Measurements from ENCODE around the gene SLC38A8. TPM values are rescaled to one million over a fixed set of nuclear protein-coding genes. Genes with fewer than 3 reads are reported as not detected.

SLC38A8 gene
- total RNA-seq, 3 donors from 2014 or later (not counting 1 experiment from before 2014, with no cell fraction given), result not detected

DNA sequence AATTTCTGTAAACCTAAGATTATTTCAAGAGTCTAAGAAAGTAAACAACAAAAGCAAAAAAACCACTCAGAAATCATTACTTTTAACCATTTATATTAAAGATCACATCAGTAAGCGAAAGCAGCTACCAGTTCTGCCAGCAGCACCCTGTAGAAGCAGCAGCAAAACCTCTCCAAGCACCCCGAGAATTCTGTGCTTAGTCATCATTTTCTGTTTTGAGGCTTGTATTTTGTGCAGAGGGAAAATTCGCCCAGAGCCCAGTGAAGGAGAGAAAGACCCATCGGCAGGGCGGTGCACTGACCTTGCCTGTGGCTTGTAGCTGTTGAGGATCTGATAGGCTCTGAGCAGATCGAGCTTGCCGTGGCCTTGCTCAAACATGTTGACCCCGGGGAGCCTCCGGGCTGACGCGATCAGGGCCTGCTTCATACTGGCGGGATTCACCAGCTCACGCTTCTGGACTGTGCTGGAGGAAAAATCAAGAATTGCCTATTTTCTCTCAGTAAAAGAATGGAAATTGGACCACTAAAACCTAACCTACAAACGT, 38.9 kb upstream of the SLC38A8 start:
- no peak overlapping the region for H3K27ac Mint-ChIP-seq
- intact Hi-C loops (cut with micrococcal nuclease), result no loop called here

GRCh38 chr16:84080813-84081212, 38.2 kb upstream of the SLC38A8 start:
- no peaks in the 10 kb centered on the region for H3K27me3 Mint-ChIP-seq (ENCODE audit: low read depth in 2 of 2)
- Histone ChIP-seq H3K27ac (ENCODE audit: low read length) (no peak overlapping the region), H3K4me3 (ENCODE audit: low read length) (no peak overlapping the region), H3K27me3 (ENCODE audit: control insufficient read depth, insufficient read depth, low read length) (no peaks in the 10 kb centered on the region), H3K4me1 (ENCODE audit: control insufficient read depth, insufficient read depth, low read length) (peaks cover 7% of the 10 kb centered on the region), H3K9me3 (ENCODE audit: control insufficient read depth, insufficient read depth, low read length) (no peaks in the 10 kb centered on the region), H3K36me3 (ENCODE audit: control insufficient read depth, insufficient read depth, low read length) (peaks cover 55% of the 10 kb centered on the region)
- peaks cover 10 to 44% of the 10 kb centered on the region in 2 donors for H3K4me1 Mint-ChIP-seq
- no peak overlapping the region for H3K27ac Mint-ChIP-seq
- H3K9me3 Mint-ChIP-seq, result no peaks in the 10 kb centered on the region
- DNase-seq (no peak), ATAC-seq (no peak)
- TF ChIP-seq CTCF (IDR thresholded peaks at IDR 0.05), result no peak
- peaks cover 12% of the 10 kb centered on the region for H3K36me3 Mint-ChIP-seq
- 94% methylated on average over 6 of the region's 6 CpGs for WGBS (ENCODE audit: insufficient coverage)
- H3K4me3 Mint-ChIP-seq, result no peak overlapping the region
- intact Hi-C loops (cut with micrococcal nuclease), result no loop called here

More for the DNA sequence above, 38.9 kb upstream of the SLC38A8 start:
- H3K9me3 Mint-ChIP-seq, result no peaks in the 10 kb centered on the region
- H3K27me3 Mint-ChIP-seq (ENCODE audit: low read depth in 2 of 2), result no peaks in the 10 kb centered on the region
- peaks cover 10% of the 10 kb centered on the region for H3K36me3 Mint-ChIP-seq
- ATAC-seq (no peak), DNase-seq (no peak)
- Histone ChIP-seq H3K4me1 (ENCODE audit: control insufficient read depth, insufficient read depth, low read length) (peaks cover 12% of the 10 kb centered on the region), H3K27me3 (ENCODE audit: control insufficient read depth, insufficient read depth, low read length) (no peaks in the 10 kb centered on the region), H3K36me3 (ENCODE audit: control insufficient read depth, insufficient read depth, low read length) (peaks cover 58% of the 10 kb centered on the region), H3K9me3 (ENCODE audit: control insufficient read depth, insufficient read depth, low read length) (no peaks in the 10 kb centered on the region), H3K4me3 (ENCODE audit: low read length) (no peak overlapping the region), H3K27ac (ENCODE audit: low read length) (no peak overlapping the region)
- 88% methylated on average over 14 of the region's 14 CpGs for whole genome bisulfite sequencing (ENCODE audit: insufficient coverage)
- no peak for TF ChIP-seq CTCF (IDR thresholded peaks at IDR 0.05)
- H3K4me1 Mint-ChIP-seq, result peaks cover 15 to 43% of the 10 kb centered on the region in 2 donors
- no peak overlapping the region for H3K4me3 Mint-ChIP-seq

DNA sequence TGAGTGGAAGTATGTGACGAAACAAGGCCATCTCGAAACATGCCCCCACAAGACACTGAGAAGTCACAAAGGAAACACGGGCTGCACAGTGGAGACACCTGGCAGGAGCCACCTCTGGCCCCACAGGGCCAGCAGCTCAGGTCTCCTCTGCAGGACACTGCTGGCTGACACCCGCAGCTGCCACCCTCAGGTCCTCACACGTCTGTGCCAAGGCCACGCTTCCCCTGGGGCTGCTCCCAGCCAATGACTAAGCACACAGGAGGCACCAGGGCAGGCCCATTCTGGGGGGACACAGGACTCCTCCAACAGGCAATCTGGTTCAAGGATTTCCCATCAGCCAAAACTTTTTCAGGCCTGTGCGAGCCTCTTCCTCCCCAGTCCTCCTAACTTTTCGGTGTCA, 37.8 kb upstream of the SLC38A8 start:
- Mint-ChIP-seq H3K27me3 (ENCODE audit: low read depth in 2 of 2) (no peaks in the 10 kb centered on the region), H3K4me1 (peaks cover 9 to 43% of the 10 kb centered on the region in 2 donors), H3K4me3 (no peak overlapping the region), H3K36me3 (peaks cover 17% of the 10 kb centered on the region), H3K27ac (no peak overlapping the region), H3K9me3 (no peaks in the 10 kb centered on the region)
- peaks cover 59% of the 10 kb centered on the region for H3K36me3 ChIP-seq (ENCODE audit: control insufficient read depth, insufficient read depth, low read length)
- intact Hi-C loops (cut with micrococcal nuclease), result no loop called here
- no peak overlapping the region for H3K27ac ChIP-seq (ENCODE audit: low read length)
- H3K4me3 ChIP-seq (ENCODE audit: low read length), result no peak overlapping the region
- no peak for ATAC-seq
- TF ChIP-seq CTCF (IDR thresholded peaks at IDR 0.05), result no peak
- H3K9me3 ChIP-seq (ENCODE audit: control insufficient read depth, insufficient read depth, low read length), result no peaks in the 10 kb centered on the region
- whole genome bisulfite sequencing (ENCODE audit: insufficient coverage), result 90% methylated on average over 8 of the region's 8 CpGs
- H3K27me3 ChIP-seq (ENCODE audit: control insufficient read depth, insufficient read depth, low read length), result no peaks in the 10 kb centered on the region
- H3K4me1 ChIP-seq (ENCODE audit: control insufficient read depth, insufficient read depth, low read length), result peaks cover 7% of the 10 kb centered on the region
- DNase-seq, result no peak

DNA sequence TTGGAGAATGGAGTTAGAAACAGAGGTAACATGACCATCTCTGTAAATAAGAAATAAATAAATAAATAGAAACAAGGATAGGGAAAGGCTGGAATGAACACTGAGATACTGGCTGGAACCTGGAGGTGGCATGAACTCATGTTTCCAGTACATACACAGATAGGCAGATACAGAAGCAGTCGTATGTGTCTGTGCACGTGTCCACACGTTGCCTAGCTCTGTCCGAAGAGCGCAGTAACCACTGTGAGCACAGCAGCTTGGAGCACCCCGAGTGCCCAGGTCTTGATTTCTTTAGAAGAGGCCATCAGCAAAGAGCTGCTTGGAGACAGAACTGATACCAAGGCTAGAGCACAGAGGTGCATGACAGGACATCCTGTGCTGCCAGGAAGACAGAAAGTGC, 37.1 kb upstream of the SLC38A8 start:
- H3K4me3 ChIP-seq (ENCODE audit: low read length), result no peak overlapping the region
- ATAC-seq (no peak), DNase-seq (no peak)
- Mint-ChIP-seq H3K4me3 (no peak overlapping the region), H3K4me1 (peaks cover 9 to 43% of the 10 kb centered on the region in 2 donors), H3K36me3 (peaks cover 18% of the 10 kb centered on the region), H3K9me3 (no peaks in the 10 kb centered on the region), H3K27ac (no peak overlapping the region), H3K27me3 (ENCODE audit: low read depth in 2 of 2) (no peaks in the 10 kb centered on the region)
- no peaks in the 10 kb centered on the region for H3K9me3 ChIP-seq (ENCODE audit: control insufficient read depth, insufficient read depth, low read length)
- peaks cover 64% of the 10 kb centered on the region for H3K36me3 ChIP-seq (ENCODE audit: control insufficient read depth, insufficient read depth, low read length)
- intact Hi-C loops (cut with micrococcal nuclease), result no loop called here
- WGBS (ENCODE audit: insufficient coverage), result 95% methylated on average over 6 of the region's 6 CpGs
- no peak overlapping the region for H3K27ac ChIP-seq (ENCODE audit: low read length)
- H3K4me1 ChIP-seq (ENCODE audit: control insufficient read depth, insufficient read depth, low read length), result no peaks in the 10 kb centered on the region
- no peak for TF ChIP-seq CTCF (IDR thresholded peaks at IDR 0.05)
- no peaks in the 10 kb centered on the region for H3K27me3 ChIP-seq (ENCODE audit: control insufficient read depth, insufficient read depth, low read length)
